Hepatocyte (in vitro differentiated cells): ENCODE data around the gene SNAPC5.
"Not testable (repeated sequence)": the region's sequence is repeated elsewhere in the genome, so short reads cannot be mapped to it uniquely, and the experiment has no call there.

Experiments
- EZH2 ChIP-seq: fragments of 200-600 bp; sonication (generic); IDR thresholded peaks from 2 replicates; pipeline ENCODE4 v1.6.1; 2016; ENCODE audit warnings: antibody characterized with exemption, mild to moderate bottlenecking, borderline replicate concordance
- EZH2phosphoT487 ChIP-seq: fragments of 200-600 bp; sonication (generic); IDR thresholded peaks from one replicate; pipeline ENCODE4 v1.6.1; 2018; ENCODE audit warnings: antibody characterized with exemption, mild to moderate bottlenecking, low read depth, moderate library complexity; ENCODE audit not compliant: unreplicated experiment, severe bottlenecking
- TF ChIP-seq, protein P1 (sequence below): fragments of 200-600 bp; sonication (generic); IDR thresholded peaks from 2 replicates; pipeline ENCODE4 v1.5.1; 2016; ENCODE audit warnings: antibody characterized with exemption, mild to moderate bottlenecking; ENCODE audit not compliant: poor library complexity

DNA sequence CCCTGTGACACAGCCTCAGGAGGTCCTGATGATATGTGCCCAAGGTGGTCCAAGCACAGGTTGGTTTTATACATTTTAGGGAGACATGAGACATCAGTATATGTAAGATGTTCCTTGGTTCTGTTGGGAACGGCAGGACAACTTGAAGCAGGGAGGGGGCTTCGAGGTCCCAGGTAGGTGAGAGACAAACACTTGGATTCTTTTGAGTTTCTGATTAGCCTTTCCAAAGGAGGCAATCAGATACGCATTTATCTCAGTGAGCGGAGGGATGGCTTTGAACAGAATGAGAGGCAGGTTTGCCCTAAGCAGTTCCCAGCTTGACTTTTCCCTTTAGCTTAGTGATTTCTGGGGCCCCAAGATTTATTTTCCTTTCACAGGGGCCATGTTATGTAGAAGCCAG lies 26.7 kb downstream of the SNAPC5 start:
- not testable (repeated sequence) for TF ChIP-seq EZH2, EZH2phosphoT487
- TF ChIP-seq, protein P1, sequence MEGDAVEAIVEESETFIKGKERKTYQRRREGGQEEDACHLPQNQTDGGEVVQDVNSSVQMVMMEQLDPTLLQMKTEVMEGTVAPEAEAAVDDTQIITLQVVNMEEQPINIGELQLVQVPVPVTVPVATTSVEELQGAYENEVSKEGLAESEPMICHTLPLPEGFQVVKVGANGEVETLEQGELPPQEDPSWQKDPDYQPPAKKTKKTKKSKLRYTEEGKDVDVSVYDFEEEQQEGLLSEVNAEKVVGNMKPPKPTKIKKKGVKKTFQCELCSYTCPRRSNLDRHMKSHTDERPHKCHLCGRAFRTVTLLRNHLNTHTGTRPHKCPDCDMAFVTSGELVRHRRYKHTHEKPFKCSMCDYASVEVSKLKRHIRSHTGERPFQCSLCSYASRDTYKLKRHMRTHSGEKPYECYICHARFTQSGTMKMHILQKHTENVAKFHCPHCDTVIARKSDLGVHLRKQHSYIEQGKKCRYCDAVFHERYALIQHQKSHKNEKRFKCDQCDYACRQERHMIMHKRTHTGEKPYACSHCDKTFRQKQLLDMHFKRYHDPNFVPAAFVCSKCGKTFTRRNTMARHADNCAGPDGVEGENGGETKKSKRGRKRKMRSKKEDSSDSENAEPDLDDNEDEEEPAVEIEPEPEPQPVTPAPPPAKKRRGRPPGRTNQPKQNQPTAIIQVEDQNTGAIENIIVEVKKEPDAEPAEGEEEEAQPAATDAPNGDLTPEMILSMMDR, result not testable (repeated sequence)
